Left lung (tissue), 10 donors: ENCODE results near the gene NBAS. TPM values are rescaled to one million over a fixed set of nuclear protein-coding genes. Genes with fewer than 3 reads are reported as not detected.

Source experiments
- ATAC-seq: fragments of 200-7000 bp; cut with Tn5 transposase; one replicate; pipeline ENCODE4 v1.9.1; 2020; ENCODE audit warnings: moderate library complexity
- DNase-seq, 4 donors: peaks; one replicate each; pipeline ENCODE4 v3.0.0-alpha.2; 2013 to 2020
- H3K27ac ChIP-seq, 2 donors: fragments of 200-600 bp; sonication (generic) in 1 of 2; one replicate each; pipeline versions ENCODE4 v1.5.0 to v1.8.0; 2020 to 2021
- H3K27me3 ChIP-seq, 2 donors: fragments of 200-600 bp; sonication (generic) in 1 of 2; one replicate each; pipeline versions ENCODE4 v1.5.0 to v1.8.0; 2020 to 2021
- H3K36me3 ChIP-seq, 2 donors: fragments of 200-600 bp; sonication (generic) in 1 of 2; one replicate each; pipeline versions ENCODE4 v1.5.0 to v1.8.0; 2020 to 2021
- H3K4me1 ChIP-seq, 2 donors: fragments of 200-600 bp; one replicate each; pipeline ENCODE4 v1.8.0; 2021
- H3K4me3 ChIP-seq, 2 donors: fragments of 200-600 bp; sonication (generic) in 1 of 2; one replicate each; pipeline versions ENCODE4 v1.5.0 to v1.8.0; 2020 to 2021; ENCODE audit warnings: mild to moderate bottlenecking in 1 of 2
- H3K9me3 ChIP-seq, 2 donors: fragments of 200-600 bp; sonication (generic) in 1 of 2; one replicate each; pipeline versions ENCODE4 v1.5.0 to v1.8.0; 2020 to 2021
- CTCF ChIP-seq, 2 donors: fragments of 200-600 bp; sonication (generic) in 1 of 2; IDR thresholded peaks; one replicate each; pipeline versions ENCODE4 v1.5.0 to v1.8.0; 2021; ENCODE audit warnings: antibody characterized with exemption in 2 of 2
- intact Hi-C, 2 donors: fragments of 100-400 bp; cut with DNase I; formaldehyde crosslinking; loops; one replicate each; pipeline versions ENCODE4 v1.11.2 to v1.14.2; 2022
- polyA plus RNA-seq, 6 donors: library from polyadenylated mRNA; unstranded; fragments of 120-200 nt; gene quantifications; one replicate each; pipeline ENCODE4 v1.2.1, GENCODE V29; 2013; ENCODE audit not compliant: insufficient read length in 6 of 6
- total RNA-seq, 2 donors: library from RNA; stranded (reverse); fragmentation: NEBNext Ultra II Directional; extraction: Animal tissue kit (Norgen Biotek cat#: 25700); gene quantifications; one replicate each; pipeline ENCODE4 v1.2.1, GENCODE V29; 2021
- donor health status: DM: no; HTN: yes; CAD: no.
- donor health status: DM: no; HTN: no; CAD: no.

NBAS gene
- total and polyA plus RNA-seq, 8 donors, result 36.6 to 57.4 (median 46.3) TPM

- H3K27ac ChIP-seq, result no peak overlapping the region
- H3K36me3 ChIP-seq, result peaks cover 0 to 15% of the 10 kb centered on the region in 2 donors
- no peaks in the 10 kb centered on the region for H3K27me3 ChIP-seq
- intact Hi-C loops, result no loop called here
- DNase-seq (no peak), ATAC-seq (no peak)
- TF ChIP-seq CTCF (IDR thresholded peaks at IDR 0.05), result no peak
- no peaks in the 10 kb centered on the region for H3K4me1 ChIP-seq
- H3K9me3 ChIP-seq, result peaks cover 0 to 3% of the 10 kb centered on the region in 2 donors
- H3K4me3 ChIP-seq, result no peak overlapping the region
These were observed 334.5 kb downstream of the NBAS start for GRCh38 chr2:15226661-15227060.

- ATAC-seq (no peak), DNase-seq (no peak)
- no peak for TF ChIP-seq CTCF (IDR thresholded peaks at IDR 0.05)
- no peaks in the 10 kb centered on the region for H3K27me3 ChIP-seq
- no peak overlapping the region for H3K4me3 ChIP-seq
- intact Hi-C loops, result no loop called here
- peaks cover 0 to 3% of the 10 kb centered on the region in 2 donors for H3K9me3 ChIP-seq
- H3K36me3 ChIP-seq, result peaks cover 0 to 10% of the 10 kb centered on the region in 2 donors
- no peaks in the 10 kb centered on the region for H3K4me1 ChIP-seq
- no peak overlapping the region for H3K27ac ChIP-seq
These were observed 336.0 kb downstream of the NBAS start for GRCh38 chr2:15225131-15225530.

DNA sequence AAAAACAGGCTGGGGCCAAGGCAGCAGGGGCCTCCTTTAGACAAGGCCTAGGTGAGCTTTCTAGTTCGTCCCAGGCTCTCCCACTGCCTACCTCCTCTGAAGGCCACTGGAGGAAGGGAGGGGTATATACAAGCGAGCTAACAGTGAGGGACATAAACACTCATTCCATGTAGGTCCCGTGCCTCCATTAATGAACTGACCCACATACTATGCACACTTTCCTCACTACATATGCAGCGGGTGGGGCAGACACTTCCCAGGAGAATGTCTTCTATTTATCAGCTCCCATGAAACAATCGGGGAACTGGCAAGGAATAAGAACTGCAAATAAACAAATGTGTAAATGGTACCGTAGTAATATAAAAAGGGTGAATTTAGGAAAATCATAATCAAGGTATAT lies 336.5 kb downstream of the NBAS start:
- Histone ChIP-seq H3K27ac (no peak overlapping the region), H3K36me3 (peaks cover 0 to 10% of the 10 kb centered on the region in 2 donors), H3K4me1 (no peaks in the 10 kb centered on the region), H3K27me3 (no peaks in the 10 kb centered on the region), H3K4me3 (no peak overlapping the region), H3K9me3 (peaks cover 0 to 3% of the 10 kb centered on the region in 2 donors)
- intact Hi-C loops, result no loop called here
- DNase-seq, result no peak
- no peak for ATAC-seq
- TF ChIP-seq CTCF (IDR thresholded peaks at IDR 0.05), result no peak

- DNase-seq (peak in 1 of 4 donors; percentile 7), ATAC-seq (peak; percentile 49)
- no peak overlapping the region for H3K27ac ChIP-seq
- intact Hi-C loops, result no loop called here
- H3K4me3 ChIP-seq, result no peak overlapping the region
- no peaks in the 10 kb centered on the region for H3K27me3 ChIP-seq
- H3K4me1 ChIP-seq, result no peaks in the 10 kb centered on the region
- H3K36me3 ChIP-seq, result peaks cover 0 to 8% of the 10 kb centered on the region in 2 donors
- no peak for TF ChIP-seq CTCF (IDR thresholded peaks at IDR 0.05)
- H3K9me3 ChIP-seq, result peaks cover 0 to 3% of the 10 kb centered on the region in 2 donors
These were observed 337.2 kb downstream of the NBAS start for GRCh38 chr2:15223887-15224286.

DNA sequence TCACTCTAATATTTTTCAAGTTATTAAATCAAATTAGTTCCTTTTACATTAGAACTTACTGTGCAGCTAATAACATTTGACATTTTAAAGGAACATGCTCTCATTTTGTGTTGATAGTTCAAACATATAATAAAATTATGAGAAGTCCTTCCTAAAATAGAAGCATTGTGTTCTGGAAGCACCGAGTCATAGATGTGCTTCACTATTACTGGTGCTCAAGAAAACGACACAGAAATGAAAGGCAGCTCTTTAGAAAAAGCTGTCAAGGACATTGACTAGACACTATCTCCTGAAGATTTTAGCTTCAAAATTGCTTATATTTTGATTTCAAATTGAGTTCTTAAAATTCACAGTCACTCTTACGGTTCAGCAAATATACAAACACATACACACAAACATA lies 338.3 kb downstream of the NBAS start:
- no peak for TF ChIP-seq CTCF (IDR thresholded peaks at IDR 0.05)
- no peaks in the 10 kb centered on the region for H3K27me3 ChIP-seq
- no peak for ATAC-seq
- no peak overlapping the region for H3K27ac ChIP-seq
- H3K4me1 ChIP-seq, result no peaks in the 10 kb centered on the region
- intact Hi-C loops, result no loop called here
- no peak overlapping the region for H3K4me3 ChIP-seq
- H3K36me3 ChIP-seq, result peaks cover 0 to 10% of the 10 kb centered on the region in 2 donors
- peaks cover 0 to 3% of the 10 kb centered on the region in 2 donors for H3K9me3 ChIP-seq
- no peak for DNase-seq
